CD14-positive monocyte (primary cell): Measurements from ENCODE around the gene ANKRD9. TPM values are rescaled to one million over a fixed set of nuclear protein-coding genes. Genes with fewer than 3 reads are reported as not detected.
A peak's percentile ranks its signal among the peaks of the same experiment; 100 is the strongest.

Experiments
- DNase-seq, 3 donors: peaks; one replicate each; pipeline ENCODE4 v3.0.0-alpha.2; 2011 to 2022
- H2AFZ ChIP-seq: 2 replicates; pipeline ENCODE4 v1.6.0; 2012; ENCODE audit warnings: mild to moderate bottlenecking, low read depth, low read length, inconsistent platforms; ENCODE audit not compliant: insufficient read depth, poor library complexity, severe bottlenecking
- H3K27ac ChIP-seq, 2 donors: 1 replicate in 1 of 2; 2 replicates in 1 of 2; pipeline ENCODE4 v1.5.1; 2012 to 2013; ENCODE audit warnings: low read length in 2 of 2, control low read depth in 1 of 2, inconsistent platforms in 1 of 2, low read depth in 1 of 2, mild to moderate bottlenecking in 1 of 2
- H3K27me3 ChIP-seq, 2 donors: one replicate each; pipeline versions ENCODE4 v1.6.0 to v1.6.1; 2011 to 2013; ENCODE audit warnings: low read length in 2 of 2; ENCODE audit not compliant: control insufficient read depth in 2 of 2, insufficient read depth in 2 of 2
- H3K36me3 ChIP-seq, 2 donors: replicated peaks in 1 of 2; 1 replicate in 1 of 2; 2 replicates in 1 of 2; pipeline versions ENCODE4 v1.5.1 to v1.6.1; 2012 to 2013; ENCODE audit warnings: low read length in 2 of 2, control low read depth in 1 of 2, inconsistent platforms in 1 of 2, mild to moderate bottlenecking in 1 of 2; ENCODE audit not compliant: insufficient read depth in 2 of 2, control insufficient read depth in 1 of 2
- H3K4me1 ChIP-seq, 2 donors: 1 replicate in 1 of 2; 2 replicates in 1 of 2; pipeline versions ENCODE4 v1.5.1 to v1.6.1; 2012 to 2013; ENCODE audit warnings: low read length in 2 of 2, control low read depth in 1 of 2, inconsistent platforms in 1 of 2, mild to moderate bottlenecking in 1 of 2, moderate library complexity in 1 of 2; ENCODE audit not compliant: insufficient read depth in 2 of 2, control insufficient read depth in 1 of 2
- H3K4me2 ChIP-seq: replicated peaks from 2 replicates; pipeline ENCODE3; 2012; ENCODE audit warnings: low read length, moderate library complexity, mild to moderate bottlenecking; ENCODE audit not compliant: poor library complexity, severe bottlenecking; ENCODE audit errors: extremely low read depth
- H3K4me3 ChIP-seq, 3 experiments: fragments of 200-600 bp in 1 of 3; sonication (generic) in 1 of 3; replicated peaks in 1 of 3; 1 replicate in 2 of 3; 2 replicates in 1 of 3; pipeline ENCODE4 v1.5.1; 2011 to 2013; ENCODE audit warnings: low read length in 3 of 3, mild to moderate bottlenecking in 3 of 3, control low read depth in 2 of 3, low read depth in 2 of 3, inconsistent platforms in 1 of 3, moderate library complexity in 1 of 3
- H3K79me2 ChIP-seq: 2 replicates; pipeline ENCODE4 v1.6.0; 2012; ENCODE audit warnings: mild to moderate bottlenecking, control low read depth, inconsistent platforms, low read length, moderate library complexity; ENCODE audit not compliant: insufficient read depth
- H3K9ac ChIP-seq: 2 replicates; pipeline ENCODE4 v1.6.0; 2017; ENCODE audit warnings: low read length, mild to moderate bottlenecking; ENCODE audit not compliant: insufficient read depth, poor library complexity, severe bottlenecking
- H3K9me3 ChIP-seq, 2 donors: replicated peaks in 1 of 2; 1 replicate in 1 of 2; 2 replicates in 1 of 2; pipeline versions ENCODE4 v1.5.1 to v1.6.1; 2012 to 2013; ENCODE audit warnings: low read length in 2 of 2, control low read depth in 1 of 2; ENCODE audit not compliant: control insufficient read depth in 1 of 2, insufficient read depth in 1 of 2
- H4K20me1 ChIP-seq: 2 replicates; pipeline ENCODE4 v1.6.0; 2012; ENCODE audit warnings: mild to moderate bottlenecking, low read length, control low read depth, moderate library complexity; ENCODE audit not compliant: insufficient read depth
- H3K27ac Mint-ChIP-seq, 7 donors: one replicate each; pipeline ENCODE4 v1.8.0; 2020; ENCODE audit warnings: mild to moderate bottlenecking in 7 of 7, mixed read lengths in 7 of 7, moderate library complexity in 6 of 7, inconsistent platforms in 2 of 7
- H3K27me3 Mint-ChIP-seq, 3 donors: one replicate each; pipeline ENCODE4 v1.8.0; 2021 to 2022; ENCODE audit warnings: low read depth in 3 of 3, mild to moderate bottlenecking in 3 of 3, mixed read lengths in 3 of 3, moderate library complexity in 3 of 3, inconsistent platforms in 1 of 3
- H3K36me3 Mint-ChIP-seq, 2 donors: one replicate each; pipeline ENCODE4 v1.8.0; 2020; ENCODE audit warnings: mixed read lengths in 2 of 2, inconsistent platforms in 1 of 2, mild to moderate bottlenecking in 1 of 2
- H3K4me1 Mint-ChIP-seq: one replicate; pipeline ENCODE4 v1.8.0; 2020; ENCODE audit warnings: mild to moderate bottlenecking, mixed read lengths
- H3K4me3 Mint-ChIP-seq, 2 donors: one replicate each; pipeline ENCODE4 v1.8.0; 2020; ENCODE audit warnings: mild to moderate bottlenecking in 2 of 2, mixed read lengths in 2 of 2, moderate library complexity in 1 of 2
- H3K9me3 Mint-ChIP-seq, 7 donors: one replicate each; pipeline ENCODE4 v1.8.0; 2020 to 2022; ENCODE audit warnings: mixed read lengths in 7 of 7, mild to moderate bottlenecking in 6 of 7, moderate library complexity in 6 of 7, inconsistent platforms in 2 of 7
- CTCF ChIP-seq: fragments of 200-600 bp; IDR thresholded peaks from one replicate; pipeline ENCODE4 v1.8.0; 2022; ENCODE audit warnings: antibody characterized with exemption, mild to moderate bottlenecking
- WGBS: methylation state at CpG from one replicate; pipeline ENCODE4 v1.1.5; 2013; ENCODE audit warnings: missing lambda C conversion rate; ENCODE audit not compliant: insufficient coverage; 5-methylcytosine and 5-hydroxymethylcytosine counted together
- intact Hi-C, 2 donors: fragments of 100-400 bp; cut with micrococcal nuclease; formaldehyde crosslinking; loops; one replicate each; pipeline versions ENCODE4 v1.15.0 to v1.15.1; 2023
- polyA plus RNA-seq, 3 donors: library from polyadenylated mRNA; depleted of rRNA in 1 of 3; unstranded in 2 of 3; stranded (reverse) in 1 of 3; fragments of 300-500 nt in 2 of 3; fragments of >200 nt in 1 of 3; fragmentation: Illumina TruSeq in 2 of 3; gene quantifications; 1 replicate in 2 of 3; 2 replicates in 1 of 3; pipeline ENCODE4 v1.2.3, GENCODE V29; 2012 to 2021

The ANKRD9 gene
- polyA plus RNA-seq, 3 donors, result 0.43 to 10.8 (median 0.83) TPM

GRCh38 chr14:102464846-102465341 is 44.7 kb downstream of the ANKRD9 start:
- Histone ChIP-seq H3K9ac (no peak overlapping the region), H3K36me3 (peaks cover 25 to 54% of the 10 kb centered on the region in 2 donors), H2AFZ (no peak overlapping the region), H3K4me3 (no peak overlapping the region), H3K9me3 (no peaks in the 10 kb centered on the region), H3K4me1 (no peaks in the 10 kb centered on the region), H3K27me3 (no peaks in the 10 kb centered on the region), H3K4me2 (no peak overlapping the region), H3K27ac (no peak overlapping the region), H3K79me2 (no peaks in the 10 kb centered on the region), H4K20me1 (no peaks in the 10 kb centered on the region)
- 96% methylated on average over 4 of the region's 6 CpGs for WGBS
- H3K9me3 Mint-ChIP-seq, result peaks cover 0 to 4% (median 0%) of the 10 kb centered on the region in 7 donors
- no peaks in the 10 kb centered on the region for H3K27me3 Mint-ChIP-seq
- no peak overlapping the region for H3K4me3 Mint-ChIP-seq
- DNase-seq, result no peak
- intact Hi-C loops, result no loop called here
- H3K27ac Mint-ChIP-seq, result peak overlapping the region in 1 of 7 donors; percentile 30
- no peaks in the 10 kb centered on the region for H3K4me1 Mint-ChIP-seq
- no peak for TF ChIP-seq CTCF
- peaks cover 48 to 66% of the 10 kb centered on the region in 2 donors for H3K36me3 Mint-ChIP-seq

DNA sequence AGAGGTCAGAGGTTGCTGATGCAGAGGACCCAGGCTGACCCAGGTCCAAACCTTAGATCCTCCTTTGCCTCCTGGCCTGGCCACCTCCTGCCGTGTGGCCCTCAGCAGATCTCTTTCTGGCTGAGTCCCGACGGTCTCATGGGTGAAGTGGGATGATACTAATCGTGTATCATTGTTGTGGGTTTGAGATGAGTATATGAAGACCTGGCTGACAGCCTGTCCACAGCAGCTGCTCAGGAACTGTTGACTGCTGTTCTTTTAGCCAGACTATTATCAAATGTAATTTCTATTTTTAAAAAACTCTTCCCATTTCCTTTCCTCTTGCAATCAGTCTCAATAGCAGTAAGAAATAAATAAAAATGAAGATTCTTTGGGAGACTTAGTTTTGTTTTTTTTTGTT is 45.6 kb downstream of the ANKRD9 start:
- peaks cover 54 to 73% of the 10 kb centered on the region in 2 donors for H3K36me3 Mint-ChIP-seq
- DNase-seq, result no peak
- Histone ChIP-seq H3K27ac (no peak overlapping the region), H3K27me3 (no peaks in the 10 kb centered on the region), H3K9me3 (no peaks in the 10 kb centered on the region), H3K4me1 (no peaks in the 10 kb centered on the region), H3K9ac (no peak overlapping the region), H3K79me2 (no peaks in the 10 kb centered on the region), H4K20me1 (no peaks in the 10 kb centered on the region), H3K4me2 (no peak overlapping the region), H3K36me3 (peaks cover 26 to 62% of the 10 kb centered on the region in 2 donors), H2AFZ (no peak overlapping the region), H3K4me3 (no peak overlapping the region)
- no peaks in the 10 kb centered on the region for H3K27me3 Mint-ChIP-seq
- no CpG with 5 or more reads among the region's 4 CpGs for WGBS
- H3K27ac Mint-ChIP-seq, result peak overlapping the region in 2 of 7 donors; percentile 37 to 38
- intact Hi-C loops, result no loop called here
- TF ChIP-seq CTCF, result no peak
- peaks cover 0 to 4% (median 0%) of the 10 kb centered on the region in 7 donors for H3K9me3 Mint-ChIP-seq
- no peak overlapping the region for H3K4me3 Mint-ChIP-seq
- no peaks in the 10 kb centered on the region for H3K4me1 Mint-ChIP-seq
